Astrocyte of the cerebellum (primary cell): ENCODE measurements around the gene DCAF17.

ENCODE experiments used
- DNase-seq: peaks from one replicate; pipeline ENCODE4 v3.0.0-alpha.2; 2011; ENCODE audit warnings: low read depth
- H3K4me3 ChIP-seq: 2 replicates; pipeline ENCODE4 v1.5.1; 2011; ENCODE audit warnings: mild to moderate bottlenecking, low read depth, low read length, moderate library complexity
- in situ Hi-C: cut with HindIII; loops from 2 replicates; pipeline ENCODE4 v1.10.0; 2017; ENCODE audit warnings: low sequenced_read_pairs
- TF ChIP-seq, protein P1 (sequence below): IDR thresholded peaks from 2 replicates; pipeline ENCODE4 v1.5.1; 2012; ENCODE audit warnings: low read length, low read depth, moderate library complexity, mild to moderate bottlenecking; ENCODE audit errors: missing control alignments

DCAF17 gene

DNA sequence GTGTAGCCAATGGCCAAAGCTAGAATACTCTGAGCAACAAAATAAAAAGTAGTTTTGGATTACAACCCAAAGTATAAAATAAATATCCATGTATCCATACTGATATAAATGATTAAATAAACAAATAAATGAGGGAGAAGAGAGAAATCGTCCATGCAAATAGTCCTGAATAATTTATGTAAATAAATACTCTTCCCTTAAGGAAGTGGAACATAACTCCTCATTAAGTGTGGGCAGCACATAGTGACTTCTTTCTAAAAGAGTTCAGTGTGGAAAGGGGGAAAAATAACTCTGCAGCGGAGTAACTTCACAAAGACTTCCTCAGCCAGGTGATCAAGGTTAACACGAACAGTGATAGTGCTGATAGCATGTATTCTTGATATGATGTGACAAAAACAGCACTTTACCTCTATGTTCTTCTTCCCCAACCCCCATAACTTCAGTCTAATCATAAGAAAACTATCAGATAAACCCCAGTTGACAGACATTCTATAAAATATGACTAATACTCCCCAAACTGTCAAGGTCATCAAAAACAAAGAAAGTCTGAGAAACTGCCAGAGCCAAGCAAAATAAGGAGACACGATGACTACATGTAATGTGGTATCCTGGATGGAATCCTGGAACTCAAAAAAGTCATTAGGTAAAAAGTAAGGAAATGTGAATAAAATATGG lies 31.0 kb upstream of the DCAF17 start:
- DNase-seq = no peak
- in situ Hi-C loops = loop anchor here (25.0 kb wide), 1 partner anchor 441 kb away; no protein-coding TSS in a partner anchor
- H3K4me3 ChIP-seq = no peak overlapping the region
- TF ChIP-seq, protein P1, sequence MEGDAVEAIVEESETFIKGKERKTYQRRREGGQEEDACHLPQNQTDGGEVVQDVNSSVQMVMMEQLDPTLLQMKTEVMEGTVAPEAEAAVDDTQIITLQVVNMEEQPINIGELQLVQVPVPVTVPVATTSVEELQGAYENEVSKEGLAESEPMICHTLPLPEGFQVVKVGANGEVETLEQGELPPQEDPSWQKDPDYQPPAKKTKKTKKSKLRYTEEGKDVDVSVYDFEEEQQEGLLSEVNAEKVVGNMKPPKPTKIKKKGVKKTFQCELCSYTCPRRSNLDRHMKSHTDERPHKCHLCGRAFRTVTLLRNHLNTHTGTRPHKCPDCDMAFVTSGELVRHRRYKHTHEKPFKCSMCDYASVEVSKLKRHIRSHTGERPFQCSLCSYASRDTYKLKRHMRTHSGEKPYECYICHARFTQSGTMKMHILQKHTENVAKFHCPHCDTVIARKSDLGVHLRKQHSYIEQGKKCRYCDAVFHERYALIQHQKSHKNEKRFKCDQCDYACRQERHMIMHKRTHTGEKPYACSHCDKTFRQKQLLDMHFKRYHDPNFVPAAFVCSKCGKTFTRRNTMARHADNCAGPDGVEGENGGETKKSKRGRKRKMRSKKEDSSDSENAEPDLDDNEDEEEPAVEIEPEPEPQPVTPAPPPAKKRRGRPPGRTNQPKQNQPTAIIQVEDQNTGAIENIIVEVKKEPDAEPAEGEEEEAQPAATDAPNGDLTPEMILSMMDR = no peak

DNA sequence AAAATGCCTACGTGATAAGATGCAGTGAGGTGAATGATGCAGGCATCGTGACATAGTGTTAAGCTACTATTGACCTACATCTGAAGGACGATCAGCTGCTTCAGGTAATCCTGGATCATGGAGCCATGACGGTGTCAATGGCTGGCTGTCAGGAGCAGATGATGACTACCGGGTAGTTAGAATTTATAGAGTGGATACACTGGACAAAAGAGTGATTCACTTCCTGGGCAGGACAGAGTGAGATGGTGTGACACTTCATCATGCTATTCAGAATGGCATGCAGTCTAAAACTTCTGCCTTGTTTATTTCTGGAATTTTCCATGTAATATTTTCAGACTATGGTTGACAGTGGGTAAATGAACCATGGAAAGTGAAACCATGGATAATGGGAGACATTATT lies 29.8 kb upstream of the DCAF17 start:
- H3K4me3 ChIP-seq = no peak overlapping the region
- DNase-seq = no peak
- TF ChIP-seq, protein P1 = no peak
- in situ Hi-C loops = loop anchor here (25.0 kb wide), 1 partner anchor 442 kb away; no protein-coding TSS in a partner anchor

DNA sequence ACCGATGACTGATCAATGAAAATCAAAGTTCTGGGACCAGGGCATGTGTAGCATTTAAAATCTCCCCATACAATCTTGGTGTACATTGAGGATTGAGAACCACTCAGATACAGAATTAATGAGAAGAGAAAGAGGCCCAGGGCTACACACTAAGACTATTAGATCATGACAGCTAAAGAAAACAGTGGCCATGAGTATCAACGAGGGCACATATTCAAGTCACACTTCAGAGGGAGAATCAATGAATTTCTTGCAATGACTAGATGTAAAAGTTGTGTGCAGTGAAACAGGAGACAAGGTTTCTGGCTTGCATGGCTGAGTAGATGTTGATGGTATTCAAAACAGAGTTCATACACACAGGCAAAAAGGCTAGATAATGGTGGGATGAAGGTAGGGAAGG lies 29.3 kb upstream of the DCAF17 start:
- TF ChIP-seq, protein P1 = no peak
- H3K4me3 ChIP-seq = no peak overlapping the region
- in situ Hi-C loops = loop anchor here (25.0 kb wide), 1 partner anchor 442 kb away; no protein-coding TSS in a partner anchor
- no peak for DNase-seq

DNA sequence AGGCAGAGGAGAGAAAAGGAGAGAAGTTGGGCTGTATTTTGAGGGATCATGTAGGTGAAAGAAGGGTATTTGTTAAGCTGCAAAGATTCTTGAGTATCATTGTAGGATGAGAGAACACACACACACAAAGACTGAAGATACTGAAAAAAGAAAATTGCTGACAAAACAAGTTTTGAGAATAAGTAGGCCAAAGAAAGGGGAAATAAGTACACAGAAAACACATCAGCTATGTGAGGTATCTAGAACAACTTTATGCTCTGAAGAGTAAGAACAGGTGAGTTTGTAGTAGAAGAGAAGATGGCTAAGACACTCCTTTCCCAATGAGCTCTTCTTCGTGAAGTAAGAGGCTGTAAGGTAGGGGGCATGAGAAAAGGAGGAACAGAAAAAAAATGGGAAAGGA lies 28.5 kb upstream of the DCAF17 start:
- no peak overlapping the region for H3K4me3 ChIP-seq
- in situ Hi-C loops = loop anchor here (25.0 kb wide), 1 partner anchor 443 kb away; no protein-coding TSS in a partner anchor
- DNase-seq = no peak
- TF ChIP-seq, protein P1 = no peak

DNA sequence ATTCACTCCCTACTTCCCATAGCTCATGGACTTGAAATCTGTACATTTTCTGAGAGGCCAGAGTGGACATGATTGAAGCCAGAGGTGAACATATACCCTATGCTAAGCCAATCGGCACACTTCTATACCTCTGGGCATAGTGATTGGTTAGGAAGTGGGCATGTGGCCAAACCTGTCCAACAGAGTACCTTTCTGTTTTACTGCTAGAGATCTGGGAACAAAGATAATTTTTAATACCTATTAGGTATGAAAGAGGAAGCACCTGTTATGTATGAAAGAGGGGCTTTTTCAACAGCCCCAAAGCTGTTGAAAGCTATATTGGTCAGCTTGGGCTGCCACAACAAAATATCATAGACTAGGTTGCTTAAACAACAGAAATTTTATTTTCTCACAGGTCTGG lies 28.0 kb upstream of the DCAF17 start:
- in situ Hi-C loops = loop anchor here (25.0 kb wide), 1 partner anchor 444 kb away; no protein-coding TSS in a partner anchor
- H3K4me3 ChIP-seq = no peak overlapping the region
- DNase-seq = no peak
- TF ChIP-seq, protein P1 = no peak

DNA sequence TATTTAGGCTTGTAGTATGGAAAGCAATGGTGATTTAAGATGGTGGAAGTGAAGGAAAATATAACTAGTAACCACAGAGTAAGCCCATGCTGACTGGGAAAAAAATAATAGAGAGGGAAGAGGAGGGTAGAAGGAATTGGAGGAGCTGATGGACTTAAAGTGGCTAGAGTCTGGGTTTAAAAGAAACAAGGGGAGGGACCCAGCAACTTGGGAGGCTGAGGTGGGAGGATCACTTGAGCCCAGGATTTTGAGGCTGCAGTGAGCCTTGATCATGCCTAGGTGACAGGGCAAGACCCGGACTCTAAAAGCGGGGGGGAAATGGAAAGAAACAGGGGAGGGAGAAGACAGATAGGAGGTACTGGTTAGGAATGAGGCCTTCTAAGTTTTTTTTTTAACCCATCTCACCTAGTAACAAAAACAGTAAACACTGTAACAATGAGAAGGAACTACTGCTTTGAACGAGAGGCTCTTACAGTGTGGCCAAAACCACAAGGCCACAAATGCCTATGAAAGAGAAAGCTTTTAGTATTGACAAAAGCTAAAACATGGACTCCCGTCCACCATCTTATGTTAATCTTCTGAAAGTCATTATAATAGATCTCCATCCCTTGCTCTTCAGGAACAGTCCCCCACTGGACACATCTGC lies 26.9 kb upstream of the DCAF17 start:
- H3K4me3 ChIP-seq = no peak overlapping the region
- in situ Hi-C loops = loop anchor here (25.0 kb wide), 1 partner anchor 445 kb away; no protein-coding TSS in a partner anchor
- DNase-seq = no peak
- TF ChIP-seq, protein P1 = no peak
